ENCODE data around the gene JUP.

Gene JUP

GRCh38 chr17:41734139-41734948 is 52.2 kb downstream of the JUP start, which contains the start of gene HAP1:
TSS of gene HAP1 (minus strand) at chr17:41734643. CDS start at chr17:41734634, 9 bp downstream.
- H3K9ac ChIP-seq (ENCODE audit: low read length in 2 of 2), result no peak within 1 kb of the TSS
- peaks cover 33 to 48% of the 10 kb centered on the region in 2 donors for H3K27me3 ChIP-seq (ENCODE audit: control insufficient read depth in 1 of 2, insufficient read depth in 2 of 2, low read length in 2 of 2)
- H3K4me1 ChIP-seq (ENCODE audit: control insufficient read depth, insufficient read depth, low read length), result peaks cover 14% of the 10 kb centered on the region
- no peaks in the 10 kb centered on the region for H3K9me3 ChIP-seq (ENCODE audit: control insufficient read depth in 2 of 2, low read length in 2 of 2)
- H3K27ac ChIP-seq (ENCODE audit: low read length), result no peak within 1 kb of the TSS
- no peaks in the 10 kb centered on the region for H3K36me3 ChIP-seq (ENCODE audit: control insufficient read depth in 2 of 2, insufficient read depth in 2 of 2, low read length in 2 of 2)
- peak within 1 kb of the TSS; percentile 60 to 69 for H3K4me3 ChIP-seq (ENCODE audit: low read length in 2 of 2)

- H3K9me3 ChIP-seq (ENCODE audit: control insufficient read depth in 2 of 2, low read length in 2 of 2), result no peaks in the 10 kb centered on the region
- H3K27me3 ChIP-seq (ENCODE audit: control insufficient read depth in 1 of 2, insufficient read depth in 2 of 2, low read length in 2 of 2), result peaks cover 33 to 48% of the 10 kb centered on the region in 2 donors
- no peak overlapping the region for H3K27ac ChIP-seq (ENCODE audit: low read length)
- no peak overlapping the region for H3K9ac ChIP-seq (ENCODE audit: low read length in 2 of 2)
- H3K4me3 ChIP-seq (ENCODE audit: low read length in 2 of 2), result peak overlapping the region; percentile 60 to 69
- H3K4me1 ChIP-seq (ENCODE audit: control insufficient read depth, insufficient read depth, low read length), result peaks cover 14% of the 10 kb centered on the region
- H3K36me3 ChIP-seq (ENCODE audit: control insufficient read depth in 2 of 2, insufficient read depth in 2 of 2, low read length in 2 of 2), result no peaks in the 10 kb centered on the region
Measured at GRCh38 chr17:41733348-41734138, 53.0 kb downstream of the JUP start.

- H3K9ac ChIP-seq (ENCODE audit: low read length in 2 of 2), result no peak overlapping the region
- no peaks in the 10 kb centered on the region for H3K36me3 ChIP-seq (ENCODE audit: control insufficient read depth in 2 of 2, insufficient read depth in 2 of 2, low read length in 2 of 2)
- H3K4me3 ChIP-seq (ENCODE audit: low read length in 2 of 2), result no peak overlapping the region
- H3K9me3 ChIP-seq (ENCODE audit: control insufficient read depth in 2 of 2, low read length in 2 of 2), result no peaks in the 10 kb centered on the region
- no peak overlapping the region for H3K27ac ChIP-seq (ENCODE audit: low read length)
- H3K4me1 ChIP-seq (ENCODE audit: control insufficient read depth, insufficient read depth, low read length), result peaks cover 14% of the 10 kb centered on the region
- H3K27me3 ChIP-seq (ENCODE audit: control insufficient read depth in 1 of 2, insufficient read depth in 2 of 2, low read length in 2 of 2), result peaks cover 28 to 43% of the 10 kb centered on the region in 2 donors
Measured at GRCh38 chr17:41731836-41732235, 54.7 kb downstream of the JUP start.

GRCh38 chr17:41730479-41730878 is 56.0 kb downstream of the JUP start:
- no peak overlapping the region for H3K4me3 ChIP-seq (ENCODE audit: low read length in 2 of 2)
- H3K27me3 ChIP-seq (ENCODE audit: control insufficient read depth in 1 of 2, insufficient read depth in 2 of 2, low read length in 2 of 2), result peaks cover 19 to 33% of the 10 kb centered on the region in 2 donors
- H3K9ac ChIP-seq (ENCODE audit: low read length in 2 of 2), result no peak overlapping the region

GRCh38 chr17:41728056-41728455 is 58.5 kb downstream of the JUP start:
- H3K9me3 ChIP-seq (ENCODE audit: control insufficient read depth in 2 of 2, low read length in 2 of 2), result no peaks in the 10 kb centered on the region
- no peak overlapping the region for H3K4me3 ChIP-seq (ENCODE audit: low read length in 2 of 2)
- no peaks in the 10 kb centered on the region for H3K4me1 ChIP-seq (ENCODE audit: control insufficient read depth, insufficient read depth, low read length)

More at GRCh38 chr17:41730479-41730878, 56.0 kb downstream of the JUP start:
- no peak overlapping the region for H3K27ac ChIP-seq (ENCODE audit: low read length)
- H3K4me1 ChIP-seq (ENCODE audit: control insufficient read depth, insufficient read depth, low read length), result peaks cover 14% of the 10 kb centered on the region
- H3K9me3 ChIP-seq (ENCODE audit: control insufficient read depth in 2 of 2, low read length in 2 of 2), result no peaks in the 10 kb centered on the region
- no peaks in the 10 kb centered on the region for H3K36me3 ChIP-seq (ENCODE audit: control insufficient read depth in 2 of 2, insufficient read depth in 2 of 2, low read length in 2 of 2)

GRCh38 chr17:41725134-41725533 is 61.4 kb downstream of the JUP start:
- H3K4me1 ChIP-seq (ENCODE audit: control insufficient read depth, insufficient read depth, low read length), result no peaks in the 10 kb centered on the region
- no peak overlapping the region for H3K4me3 ChIP-seq (ENCODE audit: low read length in 2 of 2)
- H3K9me3 ChIP-seq (ENCODE audit: control insufficient read depth in 2 of 2, low read length in 2 of 2), result no peaks in the 10 kb centered on the region
- H3K27me3 ChIP-seq (ENCODE audit: control insufficient read depth in 1 of 2, insufficient read depth in 2 of 2, low read length in 2 of 2), result peaks cover 0 to 2% of the 10 kb centered on the region in 2 donors
- no peaks in the 10 kb centered on the region for H3K36me3 ChIP-seq (ENCODE audit: control insufficient read depth in 2 of 2, insufficient read depth in 2 of 2, low read length in 2 of 2)
- H3K27ac ChIP-seq (ENCODE audit: low read length), result no peak overlapping the region
- H3K9ac ChIP-seq (ENCODE audit: low read length in 2 of 2), result no peak overlapping the region

More at GRCh38 chr17:41728056-41728455, 58.5 kb downstream of the JUP start:
- Histone ChIP-seq H3K36me3 (ENCODE audit: control insufficient read depth in 2 of 2, insufficient read depth in 2 of 2, low read length in 2 of 2) (no peaks in the 10 kb centered on the region), H3K27ac (ENCODE audit: low read length) (no peak overlapping the region), H3K9ac (ENCODE audit: low read length in 2 of 2) (no peak overlapping the region), H3K27me3 (ENCODE audit: control insufficient read depth in 1 of 2, insufficient read depth in 2 of 2, low read length in 2 of 2) (peaks cover 6 to 19% of the 10 kb centered on the region in 2 donors)

- Histone ChIP-seq H3K27ac (ENCODE audit: low read length) (no peak overlapping the region), H3K36me3 (ENCODE audit: control insufficient read depth in 2 of 2, insufficient read depth in 2 of 2, low read length in 2 of 2) (no peaks in the 10 kb centered on the region)
Measured at GRCh38 chr17:41724476-41725050, 61.9 kb downstream of the JUP start.

DNA sequence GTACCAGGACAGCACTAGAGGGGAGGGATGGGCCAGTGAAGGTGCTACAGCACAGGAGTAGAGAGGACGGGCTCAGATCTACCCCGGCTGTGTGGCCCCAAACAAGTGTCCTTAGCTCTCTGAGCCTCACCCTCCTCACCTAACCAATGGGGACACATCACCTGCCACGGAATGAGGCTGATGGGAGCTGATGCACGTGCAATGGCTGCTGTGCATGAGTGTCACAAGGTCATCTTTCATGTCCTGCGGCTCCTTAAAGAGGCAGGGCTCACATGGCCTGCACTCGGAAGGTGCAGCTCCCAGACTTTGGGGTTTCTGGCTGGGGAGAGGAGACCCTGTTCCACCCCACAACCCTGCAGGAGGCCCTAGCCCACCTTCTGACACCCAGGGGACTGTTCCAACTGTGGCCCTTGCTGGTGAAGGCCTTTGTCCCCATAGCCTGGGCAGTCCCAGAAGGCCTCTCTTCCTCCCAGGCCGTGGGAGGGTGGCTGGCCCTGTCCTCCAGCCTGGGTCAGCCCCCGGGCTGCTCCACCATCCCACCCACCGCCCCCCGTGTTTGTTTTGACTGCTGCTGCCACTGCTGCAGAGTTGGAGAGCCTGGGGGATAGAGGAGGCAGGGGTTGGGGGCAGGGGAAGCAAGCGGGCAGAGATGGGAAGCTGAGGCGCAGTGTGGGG is 62.6 kb downstream of the JUP start:
- Histone ChIP-seq H3K27ac (ENCODE audit: low read length) (no peak overlapping the region), H3K27me3 (ENCODE audit: control insufficient read depth in 1 of 2, insufficient read depth in 2 of 2, low read length in 2 of 2) (peaks cover 0 to 2% of the 10 kb centered on the region in 2 donors), H3K9ac (ENCODE audit: low read length in 2 of 2) (no peak overlapping the region), H3K4me1 (ENCODE audit: control insufficient read depth, insufficient read depth, low read length) (no peaks in the 10 kb centered on the region), H3K4me3 (ENCODE audit: low read length in 2 of 2) (no peak overlapping the region), H3K9me3 (ENCODE audit: control insufficient read depth in 2 of 2, low read length in 2 of 2) (no peaks in the 10 kb centered on the region), H3K36me3 (ENCODE audit: control insufficient read depth in 2 of 2, insufficient read depth in 2 of 2, low read length in 2 of 2) (no peaks in the 10 kb centered on the region)

More at GRCh38 chr17:41724476-41725050, 61.9 kb downstream of the JUP start:
- Histone ChIP-seq H3K9me3 (ENCODE audit: control insufficient read depth in 2 of 2, low read length in 2 of 2) (no peaks in the 10 kb centered on the region), H3K9ac (ENCODE audit: low read length in 2 of 2) (no peak overlapping the region), H3K4me3 (ENCODE audit: low read length in 2 of 2) (no peak overlapping the region), H3K27me3 (ENCODE audit: control insufficient read depth in 1 of 2, insufficient read depth in 2 of 2, low read length in 2 of 2) (peaks cover 0 to 2% of the 10 kb centered on the region in 2 donors), H3K4me1 (ENCODE audit: control insufficient read depth, insufficient read depth, low read length) (no peaks in the 10 kb centered on the region)

- H3K9me3 ChIP-seq (ENCODE audit: control insufficient read depth in 2 of 2, low read length in 2 of 2), result no peaks in the 10 kb centered on the region
- no peaks in the 10 kb centered on the region for H3K27me3 ChIP-seq (ENCODE audit: control insufficient read depth in 1 of 2, insufficient read depth in 2 of 2, low read length in 2 of 2)
- peaks cover 2% of the 10 kb centered on the region for H3K4me1 ChIP-seq (ENCODE audit: control insufficient read depth, insufficient read depth, low read length)
- H3K4me3 ChIP-seq (ENCODE audit: low read length in 2 of 2), result no peak overlapping the region
- H3K36me3 ChIP-seq (ENCODE audit: control insufficient read depth in 2 of 2, insufficient read depth in 2 of 2, low read length in 2 of 2), result no peaks in the 10 kb centered on the region
- no peak overlapping the region for H3K9ac ChIP-seq (ENCODE audit: low read length in 2 of 2)
- H3K27ac ChIP-seq (ENCODE audit: low read length), result no peak overlapping the region
Measured at GRCh38 chr17:41722231-41722630, 64.3 kb downstream of the JUP start.

GRCh38 chr17:41718287-41718645 is 68.2 kb downstream of the JUP start:
- H3K9me3 ChIP-seq (ENCODE audit: control insufficient read depth in 2 of 2, low read length in 2 of 2), result no peaks in the 10 kb centered on the region
- no peak overlapping the region for H3K4me3 ChIP-seq (ENCODE audit: low read length in 2 of 2)
- H3K27me3 ChIP-seq (ENCODE audit: control insufficient read depth in 1 of 2, insufficient read depth in 2 of 2, low read length in 2 of 2), result no peaks in the 10 kb centered on the region
- no peak overlapping the region for H3K9ac ChIP-seq (ENCODE audit: low read length in 2 of 2)
- H3K4me1 ChIP-seq (ENCODE audit: control insufficient read depth, insufficient read depth, low read length), result peaks cover 2% of the 10 kb centered on the region
- no peaks in the 10 kb centered on the region for H3K36me3 ChIP-seq (ENCODE audit: control insufficient read depth in 2 of 2, insufficient read depth in 2 of 2, low read length in 2 of 2)
- no peak overlapping the region for H3K27ac ChIP-seq (ENCODE audit: low read length)
